HepG2 (cell line): Measurements from ENCODE around the gene SLC25A10. TPM values are rescaled to one million over a fixed set of nuclear protein-coding genes. Genes with fewer than 3 reads are reported as not detected.

Experiments
- CBX1 ChIP-seq: IDR thresholded peaks from one replicate; pipeline ENCODE4 v1.6.1; 2016; ENCODE audit warnings: antibody characterized with exemption, low read depth
- DMAP1 ChIP-seq: IDR thresholded peaks from 2 replicates; pipeline ENCODE4 v1.6.1; 2016
- EP300 ChIP-seq, 3 experiments: sonication (generic) in 1 of 3; formaldehyde crosslinking in 1 of 3; IDR thresholded peaks; 2 replicates each; pipeline versions ENCODE4 v1.5.1 to v1.6.1; 2011 to 2020; ENCODE audit warnings: low read depth in 2 of 3, low read length in 2 of 3, borderline replicate concordance in 1 of 3, improper control_type of control experiment in 1 of 3, mild to moderate bottlenecking in 1 of 3, missing genetic modification reagents in 1 of 3, moderate library complexity in 1 of 3
- MEIS2 ChIP-seq: sonication (generic); formaldehyde crosslinking; IDR thresholded peaks from 2 replicates; pipeline ENCODE4 v1.9.0; 2021; ENCODE audit warnings: mild to moderate bottlenecking, missing genetic modification reagents
- NFIB ChIP-seq: sonication (generic); formaldehyde crosslinking; IDR thresholded peaks from 2 replicates; pipeline ENCODE4 v1.9.0; 2021; ENCODE audit warnings: missing genetic modification reagents, mild to moderate bottlenecking, borderline replicate concordance
- REXO4 ChIP-seq: sonication (generic); formaldehyde crosslinking; IDR thresholded peaks from 2 replicates; pipeline ENCODE4 v1.8.0; 2022; ENCODE audit warnings: missing genetic modification reagents, mild to moderate bottlenecking, borderline replicate concordance
- SP5 ChIP-seq: IDR thresholded peaks from 2 replicates; pipeline ENCODE4 v1.6.1; 2016; ENCODE audit warnings: low read depth, borderline replicate concordance
- SSRP1 ChIP-seq: IDR thresholded peaks from 2 replicates; pipeline ENCODE4 v1.6.1; 2016; ENCODE audit warnings: control low read depth
- TCF7L2 ChIP-seq: IDR thresholded peaks from 2 replicates; pipeline ENCODE4 v1.6.1; 2011; ENCODE audit warnings: mild to moderate bottlenecking, low read depth, low read length, moderate library complexity
- TOPORS ChIP-seq: sonication (generic); formaldehyde crosslinking; IDR thresholded peaks from 2 replicates; pipeline ENCODE4 v1.8.0; 2023; ENCODE audit warnings: mild to moderate bottlenecking, missing genetic modification reagents
- ZBTB7A ChIP-seq: sonication (generic); formaldehyde crosslinking; IDR thresholded peaks from 2 replicates; pipeline ENCODE4 v1.8.0; 2022; ENCODE audit warnings: mild to moderate bottlenecking, missing genetic modification reagents
- ZFX ChIP-seq: sonication (generic); formaldehyde crosslinking; IDR thresholded peaks from 2 replicates; pipeline ENCODE4 v1.4.0; 2020; ENCODE audit warnings: mild to moderate bottlenecking, low read depth, missing genetic modification reagents, moderate library complexity
- ZNF468 ChIP-seq: sonication (generic); formaldehyde crosslinking; IDR thresholded peaks from 2 replicates; pipeline ENCODE4 v1.8.0; 2022; ENCODE audit warnings: mild to moderate bottlenecking, moderate library complexity, missing genetic modification reagents
- ZNF577 ChIP-seq: sonication (generic); formaldehyde crosslinking; IDR thresholded peaks from 2 replicates; pipeline ENCODE4 v1.4.0; 2020; ENCODE audit warnings: mild to moderate bottlenecking, low read depth, missing genetic modification reagents, borderline replicate concordance
- ZSCAN21 ChIP-seq: sonication (generic); formaldehyde crosslinking; IDR thresholded peaks from 2 replicates; pipeline ENCODE4 v1.8.0; 2022; ENCODE audit warnings: mild to moderate bottlenecking, missing genetic modification reagents, moderate library complexity, borderline replicate concordance
- polyA plus RNA-seq, 8 experiments: library from polyadenylated mRNA; depleted of rRNA in 3 of 8; stranded (reverse) in 7 of 8; unstranded in 1 of 8; fragments of >200 nt; fragmentation: Illumina TruSeq in 4 of 8; extraction: Trizol in 4 of 8; gene quantifications; 2 replicates each; pipeline versions ENCODE4 v1.2.1 to v1.2.3, GENCODE V29; 2011 to 2016; ENCODE audit warnings: low read depth in 4 of 8, missing spikeins in 1 of 8, mixed read lengths in 1 of 8; ENCODE audit not compliant: insufficient read depth in 1 of 8
- total RNA-seq, 5 experiments: library from RNA; depleted of rRNA; stranded (reverse); fragments of >200 nt; fragmentation: Illumina TruSeq; extraction: Trizol; gene quantifications; 2 replicates each; pipeline ENCODE4 v1.2.3, GENCODE V29; 2016; ENCODE audit warnings: low read depth in 1 of 5
- TF ChIP-seq, protein P1 (sequence below): sonication (generic); formaldehyde crosslinking; IDR thresholded peaks from 2 replicates; pipeline ENCODE4 v1.4.0; 2020; ENCODE audit warnings: missing genetic modification reagents
- TF ChIP-seq, protein P2 (sequence below): sonication (generic); formaldehyde crosslinking; IDR thresholded peaks from 2 replicates; pipeline ENCODE4 v1.5.0; 2020; ENCODE audit warnings: missing genetic modification reagents
- TF ChIP-seq, protein P3 (sequence below): sonication (generic); formaldehyde crosslinking; IDR thresholded peaks from 2 replicates; pipeline ENCODE4 v1.4.0; 2020; ENCODE audit warnings: missing genetic modification reagents

Gene SLC25A10
- total and polyA plus RNA-seq, 2 of the 13 experiments (the other 11 are each of a cell fraction or from before 2014, with no cell fraction given) = 46.5 to 140 TPM

DNA sequence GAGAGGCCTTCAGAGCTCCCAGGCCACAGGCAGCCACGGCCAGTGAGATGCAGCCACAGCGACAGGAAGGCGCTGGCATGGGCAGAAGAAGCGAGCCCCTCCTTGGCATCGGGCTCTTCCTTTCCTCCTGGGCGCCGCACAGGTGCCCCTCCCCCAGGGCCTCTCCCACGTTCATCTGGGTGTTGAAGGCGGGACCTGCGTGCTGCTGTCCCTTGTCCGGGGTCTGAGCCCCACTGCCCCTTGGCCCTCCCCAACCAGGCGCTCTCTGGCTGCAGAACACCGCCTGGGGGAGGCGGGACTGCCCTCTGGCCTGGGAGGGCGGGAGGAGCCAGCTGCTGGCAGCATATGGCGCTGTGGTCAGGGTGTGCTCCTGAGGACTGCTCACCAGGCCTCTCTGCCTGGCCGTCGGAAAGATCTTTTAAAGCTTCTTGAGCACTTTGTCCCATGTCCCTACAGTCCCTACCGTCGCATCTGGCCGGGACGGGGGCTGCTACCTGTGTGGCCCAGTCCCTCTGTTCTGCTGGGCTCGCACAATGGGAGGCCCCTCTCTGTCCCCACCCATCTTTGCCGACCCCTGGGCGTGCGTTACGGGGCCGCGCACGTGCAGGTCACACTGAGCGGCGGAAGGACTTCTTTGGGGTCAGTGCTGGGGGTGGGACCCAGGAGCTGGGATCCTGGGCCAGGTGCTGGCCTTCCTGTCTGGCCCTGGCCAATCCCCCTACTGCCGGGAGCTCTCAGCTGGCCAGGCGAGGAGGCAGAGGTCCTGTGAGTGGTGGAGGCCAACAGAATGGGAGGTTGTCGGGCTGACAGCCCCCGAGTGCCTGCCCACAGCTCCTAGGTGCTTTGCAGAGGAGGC lies 1.7 kb downstream of the SLC25A10 start (continued):
- TF ChIP-seq EP300 (IDR thresholded peaks at IDR 0.05; ENCODE audit: low read depth in 2 of 2, low read length in 2 of 2) (no peak), EP300 (CRISPR knock-in tag; IDR thresholded peaks at IDR 0.05; ENCODE audit: borderline replicate concordance) (peak; percentile 29; the same call in 1 of the 2 replicates), SP5 (CRISPR knock-in tag) (peak; percentile 93), REXO4 (peak; percentile 69; the same call in 1 of the 2 replicates), CBX1 (peak; percentile 63), MEIS2 (CRISPR knock-in tag) (peak; percentile 61; the same call in 1 of the 2 replicates), ZNF468 (CRISPR knock-in tag) (peak; percentile 89; the same call in 1 of the 2 replicates), ZNF577 (CRISPR knock-in tag) (peak; percentile 92; the same call in 1 of the 2 replicates), TCF7L2 (no peak), ZFX (CRISPR knock-in tag) (peak; percentile 95), ZSCAN21 (peak; percentile 91), SSRP1 (no peak; the same call in 1 of the 2 replicates), DMAP1 (CRISPR knock-in tag) (peak; percentile 95), TOPORS (0 out of 2 replicates have a peak, but pooled peaks have one; percentile 42), NFIB (no peak), ZBTB7A (peak; percentile 92)
- TF ChIP-seq, protein P1, sequence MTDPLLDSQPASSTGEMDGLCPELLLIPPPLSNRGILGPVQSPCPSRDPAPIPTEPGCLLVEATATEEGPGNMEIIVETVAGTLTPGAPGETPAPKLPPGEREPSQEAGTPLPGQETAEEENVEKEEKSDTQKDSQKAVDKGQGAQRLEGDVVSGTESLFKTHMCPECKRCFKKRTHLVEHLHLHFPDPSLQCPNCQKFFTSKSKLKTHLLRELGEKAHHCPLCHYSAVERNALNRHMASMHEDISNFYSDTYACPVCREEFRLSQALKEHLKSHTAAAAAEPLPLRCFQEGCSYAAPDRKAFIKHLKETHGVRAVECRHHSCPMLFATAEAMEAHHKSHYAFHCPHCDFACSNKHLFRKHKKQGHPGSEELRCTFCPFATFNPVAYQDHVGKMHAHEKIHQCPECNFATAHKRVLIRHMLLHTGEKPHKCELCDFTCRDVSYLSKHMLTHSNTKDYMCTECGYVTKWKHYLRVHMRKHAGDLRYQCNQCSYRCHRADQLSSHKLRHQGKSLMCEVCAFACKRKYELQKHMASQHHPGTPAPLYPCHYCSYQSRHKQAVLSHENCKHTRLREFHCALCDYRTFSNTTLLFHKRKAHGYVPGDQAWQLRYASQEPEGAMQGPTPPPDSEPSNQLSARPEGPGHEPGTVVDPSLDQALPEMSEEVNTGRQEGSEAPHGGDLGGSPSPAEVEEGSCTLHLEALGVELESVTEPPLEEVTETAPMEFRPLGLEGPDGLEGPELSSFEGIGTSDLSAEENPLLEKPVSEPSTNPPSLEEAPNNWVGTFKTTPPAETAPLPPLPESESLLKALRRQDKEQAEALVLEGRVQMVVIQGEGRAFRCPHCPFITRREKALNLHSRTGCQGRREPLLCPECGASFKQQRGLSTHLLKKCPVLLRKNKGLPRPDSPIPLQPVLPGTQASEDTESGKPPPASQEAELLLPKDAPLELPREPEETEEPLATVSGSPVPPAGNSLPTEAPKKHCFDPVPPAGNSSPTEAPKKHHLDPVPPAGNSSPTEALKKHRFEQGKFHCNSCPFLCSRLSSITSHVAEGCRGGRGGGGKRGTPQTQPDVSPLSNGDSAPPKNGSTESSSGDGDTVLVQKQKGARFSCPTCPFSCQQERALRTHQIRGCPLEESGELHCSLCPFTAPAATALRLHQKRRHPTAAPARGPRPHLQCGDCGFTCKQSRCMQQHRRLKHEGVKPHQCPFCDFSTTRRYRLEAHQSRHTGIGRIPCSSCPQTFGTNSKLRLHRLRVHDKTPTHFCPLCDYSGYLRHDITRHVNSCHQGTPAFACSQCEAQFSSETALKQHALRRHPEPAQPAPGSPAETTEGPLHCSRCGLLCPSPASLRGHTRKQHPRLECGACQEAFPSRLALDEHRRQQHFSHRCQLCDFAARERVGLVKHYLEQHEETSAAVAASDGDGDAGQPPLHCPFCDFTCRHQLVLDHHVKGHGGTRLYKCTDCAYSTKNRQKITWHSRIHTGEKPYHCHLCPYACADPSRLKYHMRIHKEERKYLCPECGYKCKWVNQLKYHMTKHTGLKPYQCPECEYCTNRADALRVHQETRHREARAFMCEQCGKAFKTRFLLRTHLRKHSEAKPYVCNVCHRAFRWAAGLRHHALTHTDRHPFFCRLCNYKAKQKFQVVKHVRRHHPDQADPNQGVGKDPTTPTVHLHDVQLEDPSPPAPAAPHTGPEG (CRISPR knock-in tag) = no peak; the same call in none of the 2 replicates
- TF ChIP-seq, protein P2, sequence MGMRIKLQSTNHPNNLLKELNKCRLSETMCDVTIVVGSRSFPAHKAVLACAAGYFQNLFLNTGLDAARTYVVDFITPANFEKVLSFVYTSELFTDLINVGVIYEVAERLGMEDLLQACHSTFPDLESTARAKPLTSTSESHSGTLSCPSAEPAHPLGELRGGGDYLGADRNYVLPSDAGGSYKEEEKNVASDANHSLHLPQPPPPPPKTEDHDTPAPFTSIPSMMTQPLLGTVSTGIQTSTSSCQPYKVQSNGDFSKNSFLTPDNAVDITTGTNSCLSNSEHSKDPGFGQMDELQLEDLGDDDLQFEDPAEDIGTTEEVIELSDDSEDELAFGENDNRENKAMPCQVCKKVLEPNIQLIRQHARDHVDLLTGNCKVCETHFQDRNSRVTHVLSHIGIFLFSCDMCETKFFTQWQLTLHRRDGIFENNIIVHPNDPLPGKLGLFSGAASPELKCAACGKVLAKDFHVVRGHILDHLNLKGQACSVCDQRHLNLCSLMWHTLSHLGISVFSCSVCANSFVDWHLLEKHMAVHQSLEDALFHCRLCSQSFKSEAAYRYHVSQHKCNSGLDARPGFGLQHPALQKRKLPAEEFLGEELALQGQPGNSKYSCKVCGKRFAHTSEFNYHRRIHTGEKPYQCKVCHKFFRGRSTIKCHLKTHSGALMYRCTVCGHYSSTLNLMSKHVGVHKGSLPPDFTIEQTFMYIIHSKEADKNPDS = no peak
- TF ChIP-seq, protein P3, sequence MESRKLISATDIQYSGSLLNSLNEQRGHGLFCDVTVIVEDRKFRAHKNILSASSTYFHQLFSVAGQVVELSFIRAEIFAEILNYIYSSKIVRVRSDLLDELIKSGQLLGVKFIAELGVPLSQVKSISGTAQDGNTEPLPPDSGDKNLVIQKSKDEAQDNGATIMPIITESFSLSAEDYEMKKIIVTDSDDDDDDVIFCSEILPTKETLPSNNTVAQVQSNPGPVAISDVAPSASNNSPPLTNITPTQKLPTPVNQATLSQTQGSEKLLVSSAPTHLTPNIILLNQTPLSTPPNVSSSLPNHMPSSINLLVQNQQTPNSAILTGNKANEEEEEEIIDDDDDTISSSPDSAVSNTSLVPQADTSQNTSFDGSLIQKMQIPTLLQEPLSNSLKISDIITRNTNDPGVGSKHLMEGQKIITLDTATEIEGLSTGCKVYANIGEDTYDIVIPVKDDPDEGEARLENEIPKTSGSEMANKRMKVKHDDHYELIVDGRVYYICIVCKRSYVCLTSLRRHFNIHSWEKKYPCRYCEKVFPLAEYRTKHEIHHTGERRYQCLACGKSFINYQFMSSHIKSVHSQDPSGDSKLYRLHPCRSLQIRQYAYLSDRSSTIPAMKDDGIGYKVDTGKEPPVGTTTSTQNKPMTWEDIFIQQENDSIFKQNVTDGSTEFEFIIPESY (CRISPR knock-in tag) = no peak; the same call in 1 of the 2 replicates
